Keratinocyte (primary cell): ENCODE measurements around the gene PAX5. TPM values are rescaled to one million over a fixed set of nuclear protein-coding genes. Genes with fewer than 3 reads are reported as not detected.

Experiments used
- DNase-seq: peaks from one replicate; pipeline ENCODE4 v3.0.0-alpha.2; 2011; ENCODE audit warnings: low read depth, missing footprints, low spot score
- FAIRE-seq: peaks from 2 replicates; lab custom pipeline; 2011; peaks lifted over from hg19 to GRCh38; lab: Jason Lieb, UNC
- H2AFZ ChIP-seq: 2 replicates; pipeline ENCODE4 v1.6.0; 2012; ENCODE audit warnings: low read length, control low read depth, inconsistent platforms; ENCODE audit not compliant: control insufficient read depth
- H3K27ac ChIP-seq: 2 replicates; pipeline ENCODE4 v1.5.1; 2011; ENCODE audit warnings: low read length; ENCODE audit not compliant: control insufficient read depth, insufficient read depth
- H3K27me3 ChIP-seq: 3 replicates; pipeline ENCODE4 v1.6.0; 2011; ENCODE audit warnings: low read length; ENCODE audit not compliant: control insufficient read depth, insufficient read depth; ENCODE audit errors: extremely low read depth
- H3K36me3 ChIP-seq, 2 experiments: 2 replicates in 1 of 2; 3 replicates in 1 of 2; pipeline ENCODE4 v1.5.1; 2011; ENCODE audit warnings: low read length in 2 of 2, mild to moderate bottlenecking in 1 of 2; ENCODE audit not compliant: control insufficient read depth in 2 of 2, insufficient read depth in 2 of 2; ENCODE audit errors: extremely low read depth in 1 of 2
- H3K4me1 ChIP-seq: 3 replicates; pipeline ENCODE4 v1.5.1; 2011; ENCODE audit warnings: low read length; ENCODE audit not compliant: control insufficient read depth, insufficient read depth; ENCODE audit errors: extremely low read depth
- H3K4me2 ChIP-seq: 3 replicates; pipeline ENCODE4 v1.6.0; 2011; ENCODE audit warnings: low read depth, low read length; ENCODE audit not compliant: control insufficient read depth, insufficient read depth; ENCODE audit errors: extremely low read depth
- H3K4me3 ChIP-seq, 3 experiments: fragments of 200-600 bp in 1 of 3; sonication (generic) in 1 of 3; 2 replicates in 2 of 3; 3 replicates in 1 of 3; pipeline ENCODE4 v1.5.1; 2011 to 2016; ENCODE audit warnings: low read length in 3 of 3, mild to moderate bottlenecking in 3 of 3, control low read depth in 2 of 3, inconsistent platforms in 1 of 3, low read depth in 1 of 3, mixed read lengths in 1 of 3, mixed run types in 1 of 3, moderate library complexity in 1 of 3; ENCODE audit not compliant: control insufficient read depth in 2 of 3, insufficient read depth in 2 of 3; ENCODE audit errors: extremely low read depth in 1 of 3
- H3K79me2 ChIP-seq: 2 replicates; pipeline ENCODE4 v1.6.0; 2012; ENCODE audit warnings: low read length; ENCODE audit not compliant: control insufficient read depth, insufficient read depth
- H3K9ac ChIP-seq: 3 replicates; pipeline ENCODE4 v1.6.0; 2011; ENCODE audit warnings: low read length; ENCODE audit not compliant: control insufficient read depth, insufficient read depth; ENCODE audit errors: extremely low read depth
- H3K9me1 ChIP-seq: 3 replicates; pipeline ENCODE4 v1.6.0; 2011; ENCODE audit warnings: low read length; ENCODE audit not compliant: control insufficient read depth, insufficient read depth; ENCODE audit errors: extremely low read depth
- H3K9me3 ChIP-seq: 2 replicates; pipeline ENCODE4 v1.5.1; 2012; ENCODE audit warnings: low read depth, low read length; ENCODE audit not compliant: control insufficient read depth
- H4K20me1 ChIP-seq: 3 replicates; pipeline ENCODE4 v1.6.0; 2011; ENCODE audit warnings: low read length; ENCODE audit not compliant: control insufficient read depth, insufficient read depth; ENCODE audit errors: extremely low read depth
- EZH2 ChIP-seq: IDR thresholded peaks from one replicate; pipeline ENCODE4 v1.6.1; 2012; ENCODE audit warnings: inconsistent platforms, mild to moderate bottlenecking, low read length, moderate library complexity
- dilution Hi-C: fragments of 300-500 bp; cut with MboI; formaldehyde crosslinking; loops from one replicate; pipeline ENCODE4 v1.7.0; 2020; ENCODE audit warnings: low sequenced_read_pairs; ENCODE audit not compliant: extremely low pct_ligation_motif_present
- polyA plus RNA-seq, 5 experiments: library from polyadenylated mRNA; depleted of rRNA in 3 of 5; stranded (reverse) in 3 of 5; stranded (forward) in 1 of 5; unstranded in 1 of 5; fragments of >200 nt; gene quantifications; 1 replicate in 1 of 5; 2 replicates in 3 of 5; 3 replicates in 1 of 5; pipeline versions ENCODE4 v1.2.1 to v1.2.3, GENCODE V29; 2011 to 2012; ENCODE audit warnings: missing spikeins in 2 of 5, low read depth in 1 of 5, low replicate concordance in 1 of 5
- TF ChIP-seq, protein P1 (sequence below), 3 experiments: IDR thresholded peaks in 1 of 3; conservative IDR thresholded peaks in 1 of 3; optimal IDR thresholded peaks in 1 of 3; 2 replicates in 2 of 3; 3 replicates in 1 of 3; pipeline versions ENCODE3 to v1.5.1; 2011; ENCODE audit warnings: low read length in 3 of 3, mild to moderate bottlenecking in 3 of 3, moderate library complexity in 2 of 3, control low read depth in 1 of 3, inconsistent platforms in 1 of 3; ENCODE audit not compliant: insufficient read depth in 2 of 3; ENCODE audit errors: extremely low read depth in 1 of 3

PAX5 gene
- polyA plus RNA-seq, 1 donor (not counting 4 experiments of a cell fraction or from before 2014, with no cell fraction given): not detected

DNA sequence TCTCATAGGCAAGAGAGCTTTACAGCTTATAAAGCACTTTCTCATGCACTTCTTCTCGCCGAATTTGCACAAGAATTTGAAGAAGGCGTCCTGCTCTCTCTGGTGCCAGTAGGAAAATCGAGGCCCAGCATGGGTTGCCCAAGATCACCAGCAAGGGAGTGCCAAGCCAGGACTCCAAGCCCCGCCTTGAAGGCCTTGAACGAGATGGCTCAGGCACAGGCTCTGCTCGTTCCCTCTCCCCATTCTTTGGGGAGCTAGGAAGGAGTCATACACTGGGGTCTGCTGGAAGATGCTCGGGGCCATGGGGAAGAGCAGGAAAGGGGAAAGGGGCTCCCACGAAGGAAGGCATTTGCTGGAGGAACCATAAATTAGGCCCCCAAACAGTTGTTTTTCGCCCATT is 46.7 kb downstream of the PAX5 start:
- FAIRE-seq (no peak), DNase-seq (no peak)
- dilution Hi-C loops: no loop called here
- TF ChIP-seq, protein P1, sequence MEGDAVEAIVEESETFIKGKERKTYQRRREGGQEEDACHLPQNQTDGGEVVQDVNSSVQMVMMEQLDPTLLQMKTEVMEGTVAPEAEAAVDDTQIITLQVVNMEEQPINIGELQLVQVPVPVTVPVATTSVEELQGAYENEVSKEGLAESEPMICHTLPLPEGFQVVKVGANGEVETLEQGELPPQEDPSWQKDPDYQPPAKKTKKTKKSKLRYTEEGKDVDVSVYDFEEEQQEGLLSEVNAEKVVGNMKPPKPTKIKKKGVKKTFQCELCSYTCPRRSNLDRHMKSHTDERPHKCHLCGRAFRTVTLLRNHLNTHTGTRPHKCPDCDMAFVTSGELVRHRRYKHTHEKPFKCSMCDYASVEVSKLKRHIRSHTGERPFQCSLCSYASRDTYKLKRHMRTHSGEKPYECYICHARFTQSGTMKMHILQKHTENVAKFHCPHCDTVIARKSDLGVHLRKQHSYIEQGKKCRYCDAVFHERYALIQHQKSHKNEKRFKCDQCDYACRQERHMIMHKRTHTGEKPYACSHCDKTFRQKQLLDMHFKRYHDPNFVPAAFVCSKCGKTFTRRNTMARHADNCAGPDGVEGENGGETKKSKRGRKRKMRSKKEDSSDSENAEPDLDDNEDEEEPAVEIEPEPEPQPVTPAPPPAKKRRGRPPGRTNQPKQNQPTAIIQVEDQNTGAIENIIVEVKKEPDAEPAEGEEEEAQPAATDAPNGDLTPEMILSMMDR (optimal IDR thresholded peaks at IDR 0.05 in 1 of 3, IDR thresholded peaks at IDR 0.05 in 1 of 3, conservative IDR thresholded peaks at IDR 0.05 in 1 of 3; ENCODE audit: extremely low read depth in 1 of 3, insufficient read depth in 2 of 3, low read length in 3 of 3): no peak
- no peak for TF ChIP-seq EZH2
- H3K9me3 ChIP-seq: peaks cover 2% of the 10 kb centered on the region
- H3K9me1 ChIP-seq: no peaks in the 10 kb centered on the region
- H3K36me3 ChIP-seq: no peaks in the 10 kb centered on the region
- peaks cover 55% of the 10 kb centered on the region for H3K27me3 ChIP-seq
- no peak overlapping the region for H3K9ac ChIP-seq
- H3K79me2 ChIP-seq: no peaks in the 10 kb centered on the region
- H3K4me2 ChIP-seq: no peak overlapping the region
- no peak overlapping the region for H2AFZ ChIP-seq
- H4K20me1 ChIP-seq: peaks cover 3% of the 10 kb centered on the region
- H3K4me3 ChIP-seq: no peak overlapping the region
- no peak overlapping the region for H3K27ac ChIP-seq
- no peaks in the 10 kb centered on the region for H3K4me1 ChIP-seq

DNA sequence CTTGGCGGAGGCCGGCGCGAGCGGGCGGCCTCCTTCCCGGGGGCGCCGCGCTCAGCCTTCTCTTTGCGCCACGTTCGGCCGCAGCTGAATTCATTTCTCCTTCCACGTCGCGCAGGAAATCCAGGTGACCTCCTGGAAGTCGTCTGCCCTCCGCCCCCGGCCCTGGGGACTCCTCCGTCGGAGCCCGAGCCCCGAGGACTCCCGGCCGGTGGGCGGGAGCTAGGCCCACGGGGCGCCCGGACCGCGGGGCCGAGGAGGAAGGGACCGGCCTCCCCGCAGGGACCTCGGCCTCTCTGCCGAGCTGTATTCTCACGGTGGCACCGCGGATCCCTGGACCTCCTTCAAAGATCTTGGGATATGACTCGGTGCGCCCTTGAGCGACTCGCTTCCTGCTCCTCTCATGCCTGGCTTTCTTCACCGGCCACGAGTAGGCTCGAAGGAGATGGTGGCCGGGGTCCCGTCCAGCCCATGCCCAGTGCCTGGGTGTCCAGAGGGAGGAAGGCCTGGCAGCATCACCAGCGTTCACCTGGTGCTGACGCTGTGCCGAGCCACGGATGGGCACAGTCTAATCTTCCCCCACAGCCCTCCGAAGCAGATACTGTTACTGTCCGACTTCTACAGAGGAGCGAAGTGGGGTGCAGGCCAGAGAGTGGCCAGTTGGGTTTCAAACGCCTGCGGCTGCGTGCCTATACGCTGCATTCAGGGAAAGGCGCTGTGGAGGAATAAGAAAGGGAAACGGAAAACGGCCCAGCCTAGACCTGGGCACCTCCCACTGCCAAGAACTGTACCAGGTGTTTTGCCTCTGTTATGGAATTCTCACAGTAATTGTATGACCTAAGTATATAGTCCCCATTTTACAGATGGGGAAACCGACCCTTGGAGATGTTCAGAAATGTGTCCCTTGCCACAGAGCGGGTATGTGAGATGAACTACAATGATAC is 47.3 kb downstream of the PAX5 start:
- TF ChIP-seq, protein P1 (optimal IDR thresholded peaks at IDR 0.05 in 1 of 3, IDR thresholded peaks at IDR 0.05 in 1 of 3, conservative IDR thresholded peaks at IDR 0.05 in 1 of 3; ENCODE audit: extremely low read depth in 1 of 3, insufficient read depth in 2 of 3, low read length in 3 of 3): no peak
- TF ChIP-seq EZH2: peak; percentile 73
- H3K36me3 ChIP-seq: no peaks in the 10 kb centered on the region
- peak overlapping the region; percentile 61 for H3K4me2 ChIP-seq
- no peaks in the 10 kb centered on the region for H3K9me1 ChIP-seq
- H2AFZ ChIP-seq: no peak overlapping the region
- peak overlapping the region in 2 of 3 experiments; percentile 5 to 49 for H3K4me3 ChIP-seq
- no peak overlapping the region for H3K27ac ChIP-seq
- H3K27me3 ChIP-seq: peaks cover 49% of the 10 kb centered on the region
- no peaks in the 10 kb centered on the region for H3K4me1 ChIP-seq
- H4K20me1 ChIP-seq: peaks cover 3% of the 10 kb centered on the region
- H3K9ac ChIP-seq: no peak overlapping the region
- DNase-seq: no peak
- dilution Hi-C loops: no loop called here
- no peak for FAIRE-seq
- peaks cover 2% of the 10 kb centered on the region for H3K9me3 ChIP-seq
- no peaks in the 10 kb centered on the region for H3K79me2 ChIP-seq
